Measurements from ENCODE around the gene CHEK1. TPM values are rescaled to one million over a fixed set of nuclear protein-coding genes. Genes with fewer than 3 reads are reported as not detected.

Gene CHEK1
- total RNA-seq, 1 donor: 7.3 TPM

- Histone ChIP-seq H3K27me3 (ENCODE audit: insufficient read depth, low read length) (no peaks in the 10 kb centered on the region), H3K4me3 (ENCODE audit: low read length) (no peak overlapping the region), H3K9me3 (ENCODE audit: low read depth, low read length) (no peaks in the 10 kb centered on the region), H3K4me1 (ENCODE audit: insufficient read depth, low read length) (no peaks in the 10 kb centered on the region)
Observed at GRCh38 chr11:125605417-125605816, 19.5 kb upstream of the CHEK1 start.

- no peak overlapping the region for H3K4me3 ChIP-seq (ENCODE audit: low read length)
- H3K4me1 ChIP-seq (ENCODE audit: insufficient read depth, low read length): no peaks in the 10 kb centered on the region
- no peaks in the 10 kb centered on the region for H3K9me3 ChIP-seq (ENCODE audit: low read depth, low read length)
- H3K27me3 ChIP-seq (ENCODE audit: insufficient read depth, low read length): no peaks in the 10 kb centered on the region
Observed at GRCh38 chr11:125609545-125609944, 15.4 kb upstream of the CHEK1 start.

GRCh38 chr11:125618383-125618782 lies 6.6 kb upstream of the CHEK1 start:
- H3K27me3 ChIP-seq (ENCODE audit: insufficient read depth, low read length): no peaks in the 10 kb centered on the region
- no peaks in the 10 kb centered on the region for H3K9me3 ChIP-seq (ENCODE audit: low read depth, low read length)
- no peaks in the 10 kb centered on the region for H3K4me1 ChIP-seq (ENCODE audit: insufficient read depth, low read length)
- H3K4me3 ChIP-seq (ENCODE audit: low read length): no peak overlapping the region

GRCh38 chr11:125621995-125622394 lies 3.0 kb upstream of the CHEK1 start:
- no peaks in the 10 kb centered on the region for H3K27me3 ChIP-seq (ENCODE audit: insufficient read depth, low read length)
- H3K4me3 ChIP-seq (ENCODE audit: low read length): no peak overlapping the region
- H3K9me3 ChIP-seq (ENCODE audit: low read depth, low read length): no peaks in the 10 kb centered on the region
- H3K4me1 ChIP-seq (ENCODE audit: insufficient read depth, low read length): peaks cover 18% of the 10 kb centered on the region

- H3K4me3 ChIP-seq (ENCODE audit: low read length): no peak overlapping the region
- no peaks in the 10 kb centered on the region for H3K27me3 ChIP-seq (ENCODE audit: insufficient read depth, low read length)
- H3K9me3 ChIP-seq (ENCODE audit: low read depth, low read length): no peaks in the 10 kb centered on the region
- peaks cover 19% of the 10 kb centered on the region for H3K4me1 ChIP-seq (ENCODE audit: insufficient read depth, low read length)
Observed at GRCh38 chr11:125623064-125623463, 1.9 kb upstream of the CHEK1 start.

- Histone ChIP-seq H3K4me3 (ENCODE audit: low read length) (peak overlapping the region; percentile 58), H3K4me1 (ENCODE audit: insufficient read depth, low read length) (peaks cover 19% of the 10 kb centered on the region), H3K9me3 (ENCODE audit: low read depth, low read length) (no peaks in the 10 kb centered on the region), H3K27me3 (ENCODE audit: insufficient read depth, low read length) (no peaks in the 10 kb centered on the region)
Observed at GRCh38 chr11:125625225-125625629, 264 bp downstream of the CHEK1 start.

GRCh38 chr11:125625630-125626287 lies 796 bp downstream of the CHEK1 start:
- H3K4me1 ChIP-seq (ENCODE audit: insufficient read depth, low read length): peaks cover 19% of the 10 kb centered on the region
- no peaks in the 10 kb centered on the region for H3K27me3 ChIP-seq (ENCODE audit: insufficient read depth, low read length)
- peak overlapping the region; percentile 58 for H3K4me3 ChIP-seq (ENCODE audit: low read length)
- no peaks in the 10 kb centered on the region for H3K9me3 ChIP-seq (ENCODE audit: low read depth, low read length)

- Histone ChIP-seq H3K27me3 (ENCODE audit: insufficient read depth, low read length) (no peaks in the 10 kb centered on the region), H3K9me3 (ENCODE audit: low read depth, low read length) (no peaks in the 10 kb centered on the region), H3K4me3 (ENCODE audit: low read length) (peak overlapping the region; percentile 58), H3K4me1 (ENCODE audit: insufficient read depth, low read length) (peaks cover 19% of the 10 kb centered on the region)
Observed at GRCh38 chr11:125626288-125626950, 1.5 kb downstream of the CHEK1 start.

- Histone ChIP-seq H3K27me3 (ENCODE audit: insufficient read depth, low read length) (no peaks in the 10 kb centered on the region), H3K4me3 (ENCODE audit: low read length) (no peak overlapping the region), H3K9me3 (ENCODE audit: low read depth, low read length) (no peaks in the 10 kb centered on the region), H3K4me1 (ENCODE audit: insufficient read depth, low read length) (peaks cover 19% of the 10 kb centered on the region)
Observed at GRCh38 chr11:125627236-125627910, 2.4 kb downstream of the CHEK1 start.

GRCh38 chr11:125637840-125638239 lies 12.9 kb downstream of the CHEK1 start:
- no peaks in the 10 kb centered on the region for H3K4me1 ChIP-seq (ENCODE audit: insufficient read depth, low read length)
- no peak overlapping the region for H3K4me3 ChIP-seq (ENCODE audit: low read length)
- no peaks in the 10 kb centered on the region for H3K27me3 ChIP-seq (ENCODE audit: insufficient read depth, low read length)
- H3K9me3 ChIP-seq (ENCODE audit: low read depth, low read length): no peaks in the 10 kb centered on the region

- no peaks in the 10 kb centered on the region for H3K4me1 ChIP-seq (ENCODE audit: insufficient read depth, low read length)
- H3K9me3 ChIP-seq (ENCODE audit: low read depth, low read length): no peaks in the 10 kb centered on the region
- no peak overlapping the region for H3K4me3 ChIP-seq (ENCODE audit: low read length)
- H3K27me3 ChIP-seq (ENCODE audit: insufficient read depth, low read length): no peaks in the 10 kb centered on the region
Observed at GRCh38 chr11:125638315-125638714, 13.4 kb downstream of the CHEK1 start.

GRCh38 chr11:125645871-125646270 lies 20.9 kb downstream of the CHEK1 start:
- Histone ChIP-seq H3K4me3 (ENCODE audit: low read length) (no peak overlapping the region), H3K4me1 (ENCODE audit: insufficient read depth, low read length) (no peaks in the 10 kb centered on the region), H3K27me3 (ENCODE audit: insufficient read depth, low read length) (no peaks in the 10 kb centered on the region), H3K9me3 (ENCODE audit: low read depth, low read length) (no peaks in the 10 kb centered on the region)

- Histone ChIP-seq H3K27me3 (ENCODE audit: insufficient read depth, low read length) (no peaks in the 10 kb centered on the region), H3K4me1 (ENCODE audit: insufficient read depth, low read length) (no peaks in the 10 kb centered on the region), H3K4me3 (ENCODE audit: low read length) (no peak overlapping the region), H3K9me3 (ENCODE audit: low read depth, low read length) (no peaks in the 10 kb centered on the region)
Observed at GRCh38 chr11:125649465-125650166, 24.7 kb downstream of the CHEK1 start.

GRCh38 chr11:125662689-125663088 lies 37.7 kb downstream of the CHEK1 start:
- Histone ChIP-seq H3K4me3 (ENCODE audit: low read length) (no peak overlapping the region), H3K9me3 (ENCODE audit: low read depth, low read length) (peaks cover 11% of the 10 kb centered on the region), H3K27me3 (ENCODE audit: insufficient read depth, low read length) (no peaks in the 10 kb centered on the region), H3K4me1 (ENCODE audit: insufficient read depth, low read length) (no peaks in the 10 kb centered on the region)

GRCh38 chr11:125663910-125664309 lies 38.9 kb downstream of the CHEK1 start:
- Histone ChIP-seq H3K27me3 (ENCODE audit: insufficient read depth, low read length) (no peaks in the 10 kb centered on the region), H3K4me3 (ENCODE audit: low read length) (no peak overlapping the region), H3K9me3 (ENCODE audit: low read depth, low read length) (peaks cover 11% of the 10 kb centered on the region), H3K4me1 (ENCODE audit: insufficient read depth, low read length) (no peaks in the 10 kb centered on the region)
